Measurements from ENCODE around the gene SFMBT1. TPM values are rescaled to one million over a fixed set of nuclear protein-coding genes. Genes with fewer than 3 reads are reported as not detected.

The SFMBT1 gene
- total RNA-seq, 2 donors from 2014 or later, result 6.9 to 10.3 TPM

DNA sequence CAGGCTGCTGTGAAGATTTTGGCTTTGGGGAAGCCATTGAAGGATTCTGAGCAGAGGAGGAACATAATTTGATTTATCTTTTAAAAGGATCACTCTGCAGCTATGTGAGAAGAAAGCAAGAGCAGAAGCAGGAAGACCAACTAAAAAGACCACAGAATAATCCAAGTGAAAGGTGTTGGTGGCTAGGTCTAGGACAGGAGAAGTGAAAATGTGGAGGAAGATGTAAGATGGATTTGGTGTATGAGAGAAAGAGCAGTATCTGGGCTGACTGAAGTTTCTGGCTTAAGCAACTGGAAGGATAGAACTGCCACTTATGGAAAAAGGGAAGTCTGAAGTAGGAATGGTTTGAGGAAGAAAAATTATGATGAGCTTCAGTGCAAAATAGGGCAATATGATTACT, 62.0 kb downstream of the SFMBT1 start:
- Mint-ChIP-seq H3K4me3 (no peak overlapping the region), H3K9me3 (no peaks in the 10 kb centered on the region), H3K27ac (no peak overlapping the region), H3K36me3 (ENCODE audit: low read depth) (no peaks in the 10 kb centered on the region), H3K27me3 (ENCODE audit: insufficient read depth) (no peaks in the 10 kb centered on the region), H3K4me1 (no peaks in the 10 kb centered on the region)
- Histone ChIP-seq H3K36me3 (ENCODE audit: control insufficient read depth, insufficient read depth, low read length) (no peaks in the 10 kb centered on the region), H3K27me3 (ENCODE audit: control insufficient read depth, insufficient read depth, low read length, poor library complexity, severe bottlenecking) (no peaks in the 10 kb centered on the region), H3K4me1 (ENCODE audit: control insufficient read depth, insufficient read depth, low read length) (no peaks in the 10 kb centered on the region), H3K9me3 (ENCODE audit: control insufficient read depth, low read length) (no peaks in the 10 kb centered on the region), H3K4me3 (ENCODE audit: low read length) (no peak overlapping the region), H3K27ac (ENCODE audit: low read depth, low read length) (no peak overlapping the region), H3K9ac (ENCODE audit: extremely low read depth, low read length, poor library complexity, severe bottlenecking) (no peak overlapping the region)
- DNase-seq, result no peak
- TF ChIP-seq, protein P1, sequence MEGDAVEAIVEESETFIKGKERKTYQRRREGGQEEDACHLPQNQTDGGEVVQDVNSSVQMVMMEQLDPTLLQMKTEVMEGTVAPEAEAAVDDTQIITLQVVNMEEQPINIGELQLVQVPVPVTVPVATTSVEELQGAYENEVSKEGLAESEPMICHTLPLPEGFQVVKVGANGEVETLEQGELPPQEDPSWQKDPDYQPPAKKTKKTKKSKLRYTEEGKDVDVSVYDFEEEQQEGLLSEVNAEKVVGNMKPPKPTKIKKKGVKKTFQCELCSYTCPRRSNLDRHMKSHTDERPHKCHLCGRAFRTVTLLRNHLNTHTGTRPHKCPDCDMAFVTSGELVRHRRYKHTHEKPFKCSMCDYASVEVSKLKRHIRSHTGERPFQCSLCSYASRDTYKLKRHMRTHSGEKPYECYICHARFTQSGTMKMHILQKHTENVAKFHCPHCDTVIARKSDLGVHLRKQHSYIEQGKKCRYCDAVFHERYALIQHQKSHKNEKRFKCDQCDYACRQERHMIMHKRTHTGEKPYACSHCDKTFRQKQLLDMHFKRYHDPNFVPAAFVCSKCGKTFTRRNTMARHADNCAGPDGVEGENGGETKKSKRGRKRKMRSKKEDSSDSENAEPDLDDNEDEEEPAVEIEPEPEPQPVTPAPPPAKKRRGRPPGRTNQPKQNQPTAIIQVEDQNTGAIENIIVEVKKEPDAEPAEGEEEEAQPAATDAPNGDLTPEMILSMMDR (conservative IDR thresholded peaks at IDR 0.05), result no peak

GRCh38 chr3:52983336-52983807, 62.5 kb downstream of the SFMBT1 start:
- Histone ChIP-seq H3K4me3 (ENCODE audit: low read length) (no peak overlapping the region), H3K9ac (ENCODE audit: extremely low read depth, low read length, poor library complexity, severe bottlenecking) (no peak overlapping the region), H3K27ac (ENCODE audit: low read depth, low read length) (no peak overlapping the region), H3K36me3 (ENCODE audit: control insufficient read depth, insufficient read depth, low read length) (no peaks in the 10 kb centered on the region), H3K4me1 (ENCODE audit: control insufficient read depth, insufficient read depth, low read length) (no peaks in the 10 kb centered on the region), H3K27me3 (ENCODE audit: control insufficient read depth, insufficient read depth, low read length, poor library complexity, severe bottlenecking) (no peaks in the 10 kb centered on the region), H3K9me3 (ENCODE audit: control insufficient read depth, low read length) (no peaks in the 10 kb centered on the region)
- no peaks in the 10 kb centered on the region for H3K36me3 Mint-ChIP-seq (ENCODE audit: low read depth)
- TF ChIP-seq, protein P1 (conservative IDR thresholded peaks at IDR 0.05), result no peak
- H3K4me1 Mint-ChIP-seq, result no peaks in the 10 kb centered on the region
- H3K27ac Mint-ChIP-seq, result no peak overlapping the region
- H3K4me3 Mint-ChIP-seq, result no peak overlapping the region
- H3K27me3 Mint-ChIP-seq (ENCODE audit: insufficient read depth), result no peaks in the 10 kb centered on the region
- WGBS, 2 experiments (ENCODE audit: insufficient coverage in 1 of 2, insufficient read length in 1 of 2), result 90 to 96% methylated on average over 4 to 5 of the region's 5 CpGs
- H3K9me3 Mint-ChIP-seq, result no peaks in the 10 kb centered on the region
- no peak for DNase-seq

DNA sequence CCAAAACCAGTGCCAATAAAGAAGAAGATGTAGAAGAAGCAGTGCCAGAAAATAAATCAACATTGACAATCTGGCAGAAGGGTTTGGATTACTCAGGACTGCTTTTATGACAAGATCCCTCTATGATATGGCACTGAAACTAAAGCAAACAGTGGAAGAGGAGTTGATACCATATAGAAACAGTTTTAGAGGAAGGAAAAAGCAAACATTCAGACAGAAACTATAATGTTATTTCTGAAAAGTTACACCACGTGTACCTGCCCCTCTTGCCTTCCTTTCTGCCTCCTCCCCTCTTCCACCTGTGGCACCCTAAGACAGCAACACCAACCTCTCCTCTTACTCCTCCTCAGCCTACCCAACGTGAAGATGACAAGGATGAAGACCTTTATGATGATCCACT, 63.0 kb downstream of the SFMBT1 start:
- Mint-ChIP-seq H3K27ac (no peak overlapping the region), H3K27me3 (ENCODE audit: insufficient read depth) (no peaks in the 10 kb centered on the region), H3K9me3 (no peaks in the 10 kb centered on the region), H3K4me1 (no peaks in the 10 kb centered on the region), H3K36me3 (ENCODE audit: low read depth) (no peaks in the 10 kb centered on the region), H3K4me3 (no peak overlapping the region)
- no peak for DNase-seq
- Histone ChIP-seq H3K9me3 (ENCODE audit: control insufficient read depth, low read length) (no peaks in the 10 kb centered on the region), H3K4me1 (ENCODE audit: control insufficient read depth, insufficient read depth, low read length) (no peaks in the 10 kb centered on the region), H3K36me3 (ENCODE audit: control insufficient read depth, insufficient read depth, low read length) (no peaks in the 10 kb centered on the region), H3K27me3 (ENCODE audit: control insufficient read depth, insufficient read depth, low read length, poor library complexity, severe bottlenecking) (no peaks in the 10 kb centered on the region), H3K4me3 (ENCODE audit: low read length) (no peak overlapping the region), H3K9ac (ENCODE audit: extremely low read depth, low read length, poor library complexity, severe bottlenecking) (no peak overlapping the region), H3K27ac (ENCODE audit: low read depth, low read length) (no peak overlapping the region)
- 88% methylated on average over 2 of the region's 2 CpGs; no CpG with 5 or more reads in 1 of the 2 experiments for WGBS, 2 experiments (ENCODE audit: insufficient coverage in 1 of 2, insufficient read length in 1 of 2)
- TF ChIP-seq, protein P1 (conservative IDR thresholded peaks at IDR 0.05), result no peak

Data from endodermal cell (in vitro differentiated cells).